Parathyroid adenoma (tissue), 2 donors: Measurements from ENCODE around the gene OPN1MW.
"Not testable (repeated sequence)": the region's sequence is repeated elsewhere in the genome, so short reads cannot be mapped to it uniquely, and the experiment has no call there.

Source experiments
- H2AFZ ChIP-seq: fragments of 300-600 bp; sonication (generic); one replicate; pipeline ENCODE4 v1.7.0; 2017; ENCODE audit warnings: antibody characterized with exemption, mild to moderate bottlenecking
- H3K27ac ChIP-seq: fragments of 300-600 bp; sonication (generic); one replicate; pipeline ENCODE4 v1.7.0; 2017
- H3K27me3 ChIP-seq: fragments of 300-600 bp; sonication (generic); one replicate; pipeline ENCODE4 v1.7.0; 2017; ENCODE audit warnings: low read length; ENCODE audit not compliant: control insufficient read depth, insufficient read depth
- H3K36me3 ChIP-seq: fragments of 300-600 bp; sonication (generic); one replicate; pipeline ENCODE4 v1.7.0; 2017; ENCODE audit warnings: low read length; ENCODE audit not compliant: control insufficient read depth, insufficient read depth
- H3K4me1 ChIP-seq: fragments of 300-600 bp; sonication (generic); one replicate; pipeline ENCODE4 v1.7.0; 2017; ENCODE audit warnings: control low read depth
- H3K4me2 ChIP-seq: fragments of 300-600 bp; sonication (generic); one replicate; pipeline ENCODE4 v1.7.0; 2017; ENCODE audit warnings: low read length
- H3K4me3 ChIP-seq: fragments of 300-600 bp; sonication (generic); one replicate; pipeline ENCODE4 v1.7.0; 2017; ENCODE audit warnings: low read depth, low read length
- H3K79me2 ChIP-seq: fragments of 300-600 bp; sonication (generic); one replicate; pipeline ENCODE4 v1.7.0; 2017; ENCODE audit warnings: control low read depth
- H3K9ac ChIP-seq: fragments of 300-600 bp; sonication (generic); one replicate; pipeline ENCODE4 v1.7.0; 2017; ENCODE audit warnings: mild to moderate bottlenecking
- H3K9me3 ChIP-seq: fragments of 300-600 bp; sonication (generic); one replicate; pipeline ENCODE4 v1.7.0; 2017; ENCODE audit warnings: low read length; ENCODE audit not compliant: control insufficient read depth
- CTCF ChIP-seq: fragments of 300-600 bp; sonication (generic); IDR thresholded peaks from one replicate; pipeline ENCODE4 v1.7.0; 2017; ENCODE audit warnings: antibody characterized with exemption, mild to moderate bottlenecking
- donor health status: primary hyperparathyroidism.

The OPN1MW gene

DNA sequence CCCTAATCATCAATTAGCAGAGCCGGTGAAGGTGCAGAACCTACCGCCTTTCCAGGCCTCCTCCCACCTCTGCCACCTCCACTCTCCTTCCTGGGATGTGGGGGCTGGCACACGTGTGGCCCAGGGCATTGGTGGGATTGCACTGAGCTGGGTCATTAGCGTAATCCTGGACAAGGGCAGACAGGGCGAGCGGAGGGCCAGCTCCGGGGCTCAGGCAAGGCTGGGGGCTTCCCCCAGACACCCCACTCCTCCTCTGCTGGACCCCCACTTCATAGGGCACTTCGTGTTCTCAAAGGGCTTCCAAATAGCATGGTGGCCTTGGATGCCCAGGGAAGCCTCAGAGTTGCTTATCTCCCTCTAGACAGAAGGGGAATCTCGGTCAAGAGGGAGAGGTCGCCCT, 41.7 kb upstream of the OPN1MW start:
- Histone ChIP-seq H3K79me2 (no peaks in the 10 kb centered on the region), H3K4me2 (no peak overlapping the region), H3K9me3 (no peaks in the 10 kb centered on the region), H2AFZ (no peak overlapping the region), H3K4me1 (no peaks in the 10 kb centered on the region), H3K27me3 (no peaks in the 10 kb centered on the region), H3K27ac (no peak overlapping the region), H3K4me3 (no peak overlapping the region), H3K36me3 (no peaks in the 10 kb centered on the region), H3K9ac (no peak overlapping the region)
- TF ChIP-seq CTCF: no peak

- H3K4me2 ChIP-seq: no peak overlapping the region
- no peaks in the 10 kb centered on the region for H3K36me3 ChIP-seq
- H3K4me1 ChIP-seq: no peaks in the 10 kb centered on the region
- no peak overlapping the region for H3K9ac ChIP-seq
- H3K27me3 ChIP-seq: no peaks in the 10 kb centered on the region
- no peak for TF ChIP-seq CTCF
- H3K9me3 ChIP-seq: no peaks in the 10 kb centered on the region
- H3K27ac ChIP-seq: no peak overlapping the region
- no peak overlapping the region for H2AFZ ChIP-seq
- no peak overlapping the region for H3K4me3 ChIP-seq
- no peaks in the 10 kb centered on the region for H3K79me2 ChIP-seq
Observed at GRCh38 chrX:154142386-154142785, 40.0 kb upstream of the OPN1MW start.

DNA sequence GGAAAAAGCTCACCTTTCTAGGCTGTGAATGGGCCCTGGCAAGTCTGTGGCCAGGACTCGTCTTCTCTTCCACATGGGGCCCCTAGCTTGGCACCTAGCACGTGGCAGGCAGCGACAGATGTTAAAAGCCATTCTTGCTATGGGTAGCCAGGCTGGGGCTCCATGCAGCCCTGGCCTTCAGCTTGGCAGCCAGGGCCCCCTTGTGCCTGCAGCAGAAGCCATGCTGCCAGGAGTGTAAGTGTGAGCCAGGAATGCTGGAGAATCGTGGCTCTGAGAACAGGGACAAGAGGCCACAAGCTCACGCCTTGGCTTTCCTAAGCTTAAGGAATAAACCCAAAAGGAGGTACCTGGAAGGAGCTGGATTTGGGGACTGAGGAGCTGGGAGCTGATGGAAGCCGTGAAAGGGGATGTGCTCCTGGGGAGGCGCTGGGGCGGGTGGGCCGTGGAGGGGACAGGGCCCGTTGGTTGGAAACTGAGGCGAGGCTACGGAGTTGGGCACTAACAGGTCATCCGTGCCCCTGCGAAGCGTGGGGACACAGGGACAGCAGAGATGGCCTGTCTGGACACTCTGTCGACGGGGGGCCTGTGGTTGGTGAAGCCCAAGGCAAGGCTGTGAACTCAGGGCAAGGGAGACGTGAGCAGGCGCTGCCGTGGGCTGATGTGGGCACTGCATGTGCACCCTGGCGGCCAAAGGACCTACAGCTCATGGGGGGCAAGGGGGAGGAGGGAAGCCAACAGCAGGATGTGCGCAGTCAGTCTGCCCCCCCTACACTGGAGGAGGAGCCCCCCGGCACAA, 39.2 kb upstream of the OPN1MW start:
- H3K36me3 ChIP-seq: no peaks in the 10 kb centered on the region
- no peaks in the 10 kb centered on the region for H3K79me2 ChIP-seq
- no peak overlapping the region for H3K27ac ChIP-seq
- H3K9ac ChIP-seq: no peak overlapping the region
- no peak overlapping the region for H2AFZ ChIP-seq
- no peak for TF ChIP-seq CTCF
- no peaks in the 10 kb centered on the region for H3K27me3 ChIP-seq
- H3K4me2 ChIP-seq: no peak overlapping the region
- no peak overlapping the region for H3K4me3 ChIP-seq
- H3K9me3 ChIP-seq: no peaks in the 10 kb centered on the region
- no peaks in the 10 kb centered on the region for H3K4me1 ChIP-seq

GRCh38 chrX:154144010-154144409, 38.4 kb upstream of the OPN1MW start, which contains the start of gene OPN1LW:
Gene OPN1LW, plus strand, starts transcription at chrX:154144243. Its CDS starts 41 bp downstream, at chrX:154144284.
- not testable (repeated sequence) for H3K79me2 ChIP-seq, H3K36me3 ChIP-seq, H3K27ac ChIP-seq, H3K9ac ChIP-seq, H3K4me2 ChIP-seq, H3K27me3 ChIP-seq, H3K4me1 ChIP-seq, H3K4me3 ChIP-seq, H2AFZ ChIP-seq, H3K9me3 ChIP-seq

DNA sequence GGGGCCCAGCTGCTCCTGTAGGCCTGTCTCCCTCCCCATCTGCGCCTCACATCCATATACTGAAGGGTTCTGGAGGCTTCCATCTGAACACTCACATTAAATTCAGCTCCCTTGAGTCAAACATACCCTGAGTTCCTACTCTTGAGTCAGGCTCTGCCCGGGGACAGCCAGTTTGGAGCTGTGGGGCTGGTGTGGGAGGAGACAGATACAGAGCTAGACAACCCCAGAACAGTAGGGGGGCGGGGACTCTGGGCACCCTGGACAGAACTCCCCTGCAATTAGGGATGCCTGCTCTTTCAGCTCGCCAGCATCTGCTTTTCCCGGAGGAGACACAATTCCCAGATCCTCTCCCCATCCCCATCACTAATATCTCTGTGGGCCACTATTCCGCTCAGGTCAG, 31.4 kb upstream of the OPN1MW start:
- H3K36me3 ChIP-seq, H3K4me1 ChIP-seq, H3K4me2 ChIP-seq, H2AFZ ChIP-seq, H3K9me3 ChIP-seq, H3K9ac ChIP-seq, H3K27me3 ChIP-seq, H3K27ac ChIP-seq, H3K79me2 ChIP-seq, H3K4me3 ChIP-seq: not testable (repeated sequence)

DNA sequence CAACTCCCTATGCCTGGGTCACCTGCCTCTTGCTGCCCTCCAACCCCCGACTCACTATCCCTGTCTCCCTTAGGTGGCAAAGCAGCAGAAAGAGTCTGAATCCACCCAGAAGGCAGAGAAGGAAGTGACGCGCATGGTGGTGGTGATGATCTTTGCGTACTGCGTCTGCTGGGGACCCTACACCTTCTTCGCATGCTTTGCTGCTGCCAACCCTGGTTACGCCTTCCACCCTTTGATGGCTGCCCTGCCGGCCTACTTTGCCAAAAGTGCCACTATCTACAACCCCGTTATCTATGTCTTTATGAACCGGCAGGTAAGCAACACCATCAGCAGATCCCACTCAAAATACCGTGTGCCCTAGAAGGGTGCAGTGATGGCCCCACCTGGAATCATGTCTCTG, 26.2 kb upstream of the OPN1MW start:
- H3K27me3 ChIP-seq, H3K9me3 ChIP-seq, H3K79me2 ChIP-seq, H3K4me1 ChIP-seq, H3K4me3 ChIP-seq, H3K4me2 ChIP-seq, H3K9ac ChIP-seq, H2AFZ ChIP-seq, H3K27ac ChIP-seq, H3K36me3 ChIP-seq: not testable (repeated sequence)

- H3K79me2 ChIP-seq, H3K9me3 ChIP-seq, H3K36me3 ChIP-seq: not testable (repeated sequence)
Observed at GRCh38 chrX:154157207-154157606, 25.2 kb upstream of the OPN1MW start.

GRCh38 chrX:154159345-154159744, 23.1 kb upstream of the OPN1MW start:
- H3K36me3 ChIP-seq, H3K9ac ChIP-seq, H3K4me3 ChIP-seq, H3K9me3 ChIP-seq, H3K4me1 ChIP-seq, H3K27ac ChIP-seq, H3K27me3 ChIP-seq, H2AFZ ChIP-seq, H3K4me2 ChIP-seq, H3K79me2 ChIP-seq: not testable (repeated sequence)

More at GRCh38 chrX:154157207-154157606, 25.2 kb upstream of the OPN1MW start:
- not testable (repeated sequence) for H3K4me1 ChIP-seq, H3K27me3 ChIP-seq, H3K4me2 ChIP-seq, H2AFZ ChIP-seq, H3K4me3 ChIP-seq, H3K27ac ChIP-seq, H3K9ac ChIP-seq

DNA sequence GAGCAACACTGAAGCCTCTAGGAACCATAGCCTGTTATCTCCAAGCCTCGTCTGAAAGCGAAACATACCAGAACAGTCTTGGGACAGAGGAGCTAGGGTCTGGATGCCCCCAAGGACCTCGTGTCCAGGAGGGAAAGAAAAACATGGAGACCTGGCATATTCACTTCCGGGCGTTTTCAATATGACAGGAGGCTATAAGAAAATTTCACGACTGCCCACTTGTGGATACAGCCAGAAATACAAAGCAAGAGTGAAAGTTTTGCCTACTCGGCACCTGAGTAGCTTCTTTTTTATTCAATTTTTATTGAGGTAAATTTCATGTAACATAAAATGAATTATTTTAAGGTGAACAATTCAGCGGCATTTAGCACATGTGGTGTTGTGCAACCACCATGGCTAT, 17.5 kb upstream of the OPN1MW start:
- not testable (repeated sequence) for H3K9me3 ChIP-seq, H3K79me2 ChIP-seq, H3K4me1 ChIP-seq, H3K9ac ChIP-seq, H3K27ac ChIP-seq, H3K27me3 ChIP-seq, H3K4me3 ChIP-seq, H3K36me3 ChIP-seq, H3K4me2 ChIP-seq, H2AFZ ChIP-seq
